IPS-18a (cell line): ENCODE results near the gene DNAJC18.

Source experiments
- H3K27ac ChIP-seq: one replicate; pipeline ENCODE4 v1.5.1; 2013; ENCODE audit warnings: low read length
- H3K27me3 ChIP-seq: one replicate; pipeline ENCODE4 v1.6.1; 2013; ENCODE audit warnings: mild to moderate bottlenecking, low read length; ENCODE audit not compliant: control insufficient read depth, insufficient read depth
- H3K36me3 ChIP-seq: one replicate; pipeline ENCODE4 v1.6.1; 2013; ENCODE audit warnings: low read depth, low read length; ENCODE audit not compliant: control insufficient read depth
- H3K4me1 ChIP-seq: one replicate; pipeline ENCODE4 v1.6.1; 2013; ENCODE audit warnings: low read depth, low read length; ENCODE audit not compliant: control insufficient read depth
- H3K4me3 ChIP-seq: one replicate; pipeline ENCODE4 v1.5.1; 2013; ENCODE audit warnings: low read length
- H3K9ac ChIP-seq: one replicate; pipeline ENCODE4 v1.6.1; 2013; ENCODE audit warnings: mild to moderate bottlenecking, low read length, moderate library complexity
- H3K9me3 ChIP-seq: one replicate; pipeline ENCODE4 v1.6.1; 2013; ENCODE audit warnings: low read depth, low read length; ENCODE audit not compliant: control insufficient read depth

DNAJC18 gene

DNA sequence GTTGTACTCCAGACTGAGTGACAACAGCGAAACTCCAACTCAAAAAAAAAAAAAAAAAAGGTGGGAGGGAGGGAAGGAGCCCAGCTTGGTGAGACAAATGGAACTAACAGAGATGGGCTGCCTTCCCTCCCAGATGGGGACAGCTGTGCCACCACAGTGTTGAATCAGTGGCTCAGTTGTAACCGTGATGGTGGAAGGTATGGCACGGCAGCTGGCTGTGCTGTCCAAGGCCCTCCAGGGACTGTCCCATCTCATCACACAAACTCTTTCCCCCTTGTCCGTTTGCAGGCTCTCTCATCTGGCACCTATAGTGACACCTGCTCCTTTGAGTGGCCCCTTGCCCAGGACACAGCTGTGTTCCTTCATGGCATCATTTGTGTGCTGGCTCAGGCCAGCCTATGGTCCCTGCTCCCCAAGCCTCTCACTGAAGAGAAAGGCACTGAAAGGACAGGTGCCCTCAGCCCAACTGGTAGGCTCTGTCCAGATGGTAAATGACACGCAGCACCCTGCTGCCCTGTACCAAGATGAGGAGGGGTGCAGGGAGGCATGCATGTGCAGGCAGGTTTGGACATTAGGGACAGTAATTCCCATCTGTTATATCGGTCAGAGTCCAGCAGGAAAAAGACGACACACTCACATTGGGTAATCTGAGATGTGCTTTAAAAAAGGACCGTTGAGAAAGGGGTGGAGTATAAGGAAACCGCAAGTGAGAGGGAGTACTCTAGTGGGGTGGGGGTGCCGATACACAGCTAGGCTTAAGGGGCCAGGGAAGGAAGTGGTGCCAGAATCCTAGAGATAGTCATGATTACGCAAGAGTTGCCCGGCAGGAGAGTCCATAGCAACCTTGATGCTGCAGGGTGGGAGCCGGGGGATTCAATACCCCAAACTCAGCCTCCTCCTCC lies 35.8 kb upstream of the DNAJC18 start:
- Histone ChIP-seq H3K36me3 (no peaks in the 10 kb centered on the region), H3K27ac (no peak overlapping the region), H3K27me3 (no peaks in the 10 kb centered on the region), H3K4me3 (no peak overlapping the region), H3K4me1 (peaks cover 23% of the 10 kb centered on the region), H3K9ac (no peak overlapping the region), H3K9me3 (no peaks in the 10 kb centered on the region)

DNA sequence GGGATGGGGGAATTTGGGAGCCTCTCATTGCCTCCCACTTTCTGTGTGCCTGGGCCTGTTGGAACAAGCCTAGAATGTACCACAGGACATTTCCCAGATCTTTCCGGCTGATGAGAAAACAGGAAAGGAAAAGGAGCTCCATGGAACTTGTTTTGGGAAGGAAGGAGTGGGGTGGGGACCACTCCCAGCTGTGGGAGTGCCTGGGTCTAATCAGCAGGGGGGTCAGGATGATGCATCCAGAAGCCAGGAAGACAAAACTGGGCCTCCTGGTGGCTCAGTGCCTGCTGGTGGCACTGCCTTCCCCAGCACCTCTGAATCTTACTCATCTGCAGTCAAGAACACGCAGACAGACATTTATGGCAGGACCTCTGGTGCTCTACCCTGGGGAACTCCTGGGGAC lies 34.2 kb upstream of the DNAJC18 start:
- Histone ChIP-seq H3K27me3 (no peaks in the 10 kb centered on the region), H3K36me3 (no peaks in the 10 kb centered on the region), H3K9me3 (no peaks in the 10 kb centered on the region), H3K4me3 (peak overlapping the region; percentile 32), H3K9ac (peak overlapping the region; percentile 44), H3K4me1 (peaks cover 23% of the 10 kb centered on the region), H3K27ac (peak overlapping the region; percentile 39)

DNA sequence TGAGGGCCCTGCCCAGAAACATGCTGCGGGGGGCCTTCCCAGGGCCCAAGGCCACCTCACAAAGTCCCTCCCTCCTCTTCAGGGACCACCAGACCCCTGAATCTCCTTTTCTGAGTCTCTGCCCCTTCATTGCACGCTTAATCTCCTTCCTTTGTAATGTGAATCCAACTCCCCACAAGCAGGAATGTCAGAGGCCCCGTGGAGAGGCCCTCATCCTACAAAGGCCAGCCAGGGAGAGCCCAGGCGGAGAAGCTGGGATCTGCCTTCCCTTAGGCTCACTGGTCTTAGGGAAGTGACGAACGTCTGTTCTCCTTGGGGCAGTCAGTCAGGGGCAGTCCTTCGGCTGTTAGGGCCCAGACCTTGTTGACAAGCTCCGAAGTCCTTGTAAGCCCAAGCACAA lies 33.8 kb upstream of the DNAJC18 start:
- H3K27me3 ChIP-seq = no peaks in the 10 kb centered on the region
- H3K4me3 ChIP-seq = peak overlapping the region; percentile 32
- H3K36me3 ChIP-seq = no peaks in the 10 kb centered on the region
- H3K9ac ChIP-seq = peak overlapping the region; percentile 44
- H3K4me1 ChIP-seq = peaks cover 23% of the 10 kb centered on the region
- peak overlapping the region; percentile 39 for H3K27ac ChIP-seq
- no peaks in the 10 kb centered on the region for H3K9me3 ChIP-seq

DNA sequence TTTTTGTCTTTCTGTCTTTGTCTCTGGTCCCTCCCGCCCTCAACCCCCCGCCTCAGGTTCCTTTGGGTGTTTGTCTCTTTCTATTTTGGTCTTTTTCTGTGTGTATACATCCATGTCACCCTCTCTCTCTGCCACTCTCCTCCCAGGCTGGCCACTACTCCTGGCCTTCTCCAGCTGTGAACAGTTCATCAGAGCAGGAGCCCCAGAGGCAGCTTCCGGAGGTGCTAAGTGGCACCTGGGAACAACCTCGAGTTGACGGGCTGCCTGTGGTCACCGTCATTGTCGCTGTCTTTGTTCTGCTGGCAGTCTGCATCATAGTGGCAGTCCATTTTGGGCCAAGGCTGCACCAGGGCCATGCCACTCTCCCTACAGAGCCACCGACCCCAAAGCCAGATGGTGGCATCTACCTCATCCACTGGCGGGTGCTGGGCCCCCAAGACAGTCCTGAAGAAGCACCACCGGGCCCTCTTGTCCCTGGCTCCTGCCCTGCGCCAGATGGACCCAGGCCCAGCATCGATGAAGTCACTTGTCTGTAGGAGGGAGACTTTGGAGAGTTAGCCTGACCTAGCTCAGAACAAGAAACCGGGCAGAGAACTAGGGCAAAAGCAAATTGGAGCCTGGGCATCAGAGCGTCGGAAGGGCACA lies 33.2 kb upstream of the DNAJC18 start:
- no peaks in the 10 kb centered on the region for H3K36me3 ChIP-seq
- no peaks in the 10 kb centered on the region for H3K9me3 ChIP-seq
- H3K4me1 ChIP-seq = peaks cover 23% of the 10 kb centered on the region
- H3K4me3 ChIP-seq = peak overlapping the region; percentile 32
- H3K27ac ChIP-seq = no peak overlapping the region
- peak overlapping the region; percentile 44 for H3K9ac ChIP-seq
- H3K27me3 ChIP-seq = no peaks in the 10 kb centered on the region

DNA sequence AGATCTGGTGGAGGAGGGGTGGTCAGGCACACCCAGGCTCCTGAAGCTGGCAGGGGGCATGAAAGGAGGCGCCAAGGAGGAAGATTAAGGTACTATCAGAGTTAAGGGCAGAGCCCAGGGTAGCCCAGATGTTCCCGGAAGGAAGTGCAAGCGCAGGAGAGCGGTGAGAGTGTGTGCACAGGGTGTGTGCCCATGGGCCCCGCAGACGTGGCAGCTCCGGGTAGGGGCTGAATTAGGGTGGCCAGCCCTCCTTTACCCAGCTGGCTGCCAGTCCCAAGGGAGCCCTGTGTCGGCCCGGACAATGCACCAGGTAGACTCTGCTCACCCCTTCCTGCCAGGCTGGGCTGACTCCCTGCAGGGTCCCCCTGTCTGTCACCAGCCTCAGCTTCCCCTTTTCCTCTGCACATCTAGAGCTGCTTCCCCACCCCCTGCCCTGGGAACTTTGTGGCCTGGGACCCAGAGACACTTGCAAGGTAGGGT lies 31.5 kb upstream of the DNAJC18 start, which contains the start of gene SMIM33:
TSS of gene SMIM33 (plus strand) at position 184 of the 480 bp plus-strand sequence. CDS start at position 302, 118 bp downstream.
- Histone ChIP-seq H3K4me3 (no peak within 1 kb of the TSS), H3K9ac (no peak within 1 kb of the TSS)

DNA sequence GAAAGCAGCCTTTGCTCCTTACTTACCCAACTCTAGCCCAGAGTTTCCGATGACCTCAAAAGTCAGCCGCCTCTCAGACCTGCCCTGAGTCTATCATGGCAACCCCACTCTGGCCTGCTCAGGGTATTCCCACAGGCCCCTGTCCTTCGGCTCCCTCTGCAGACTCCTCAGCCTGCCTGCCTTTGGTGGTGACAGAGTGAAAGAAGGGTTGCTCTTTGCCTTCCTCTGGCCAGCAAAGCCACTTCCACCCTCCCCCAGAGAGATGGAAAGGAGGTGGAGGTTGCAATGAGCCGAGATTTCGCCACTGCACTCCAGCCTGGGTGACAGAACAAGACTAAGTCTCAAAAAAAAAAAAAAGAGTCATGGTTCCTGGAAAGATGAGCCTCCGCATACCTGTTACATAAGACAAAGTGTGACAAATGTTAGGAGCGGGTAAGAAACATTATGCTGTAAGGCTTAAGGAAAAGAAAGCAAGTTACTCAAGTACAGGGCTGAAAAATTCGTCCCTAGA lies 29.2 kb upstream of the DNAJC18 start:
- no peaks in the 10 kb centered on the region for H3K27me3 ChIP-seq
- H3K27ac ChIP-seq = no peak overlapping the region
- H3K4me3 ChIP-seq = no peak overlapping the region
- H3K4me1 ChIP-seq = peaks cover 16% of the 10 kb centered on the region
- H3K9ac ChIP-seq = no peak overlapping the region
- no peaks in the 10 kb centered on the region for H3K9me3 ChIP-seq
- no peaks in the 10 kb centered on the region for H3K36me3 ChIP-seq

More for the DNA sequence above, 31.5 kb upstream of the DNAJC18 start, which contains the start of gene SMIM33:
- no peak within 1 kb of the TSS for H3K27ac ChIP-seq
- H3K36me3 ChIP-seq = no peaks in the 10 kb centered on the region
- peaks cover 23% of the 10 kb centered on the region for H3K4me1 ChIP-seq
- no peaks in the 10 kb centered on the region for H3K27me3 ChIP-seq
- H3K9me3 ChIP-seq = no peaks in the 10 kb centered on the region

DNA sequence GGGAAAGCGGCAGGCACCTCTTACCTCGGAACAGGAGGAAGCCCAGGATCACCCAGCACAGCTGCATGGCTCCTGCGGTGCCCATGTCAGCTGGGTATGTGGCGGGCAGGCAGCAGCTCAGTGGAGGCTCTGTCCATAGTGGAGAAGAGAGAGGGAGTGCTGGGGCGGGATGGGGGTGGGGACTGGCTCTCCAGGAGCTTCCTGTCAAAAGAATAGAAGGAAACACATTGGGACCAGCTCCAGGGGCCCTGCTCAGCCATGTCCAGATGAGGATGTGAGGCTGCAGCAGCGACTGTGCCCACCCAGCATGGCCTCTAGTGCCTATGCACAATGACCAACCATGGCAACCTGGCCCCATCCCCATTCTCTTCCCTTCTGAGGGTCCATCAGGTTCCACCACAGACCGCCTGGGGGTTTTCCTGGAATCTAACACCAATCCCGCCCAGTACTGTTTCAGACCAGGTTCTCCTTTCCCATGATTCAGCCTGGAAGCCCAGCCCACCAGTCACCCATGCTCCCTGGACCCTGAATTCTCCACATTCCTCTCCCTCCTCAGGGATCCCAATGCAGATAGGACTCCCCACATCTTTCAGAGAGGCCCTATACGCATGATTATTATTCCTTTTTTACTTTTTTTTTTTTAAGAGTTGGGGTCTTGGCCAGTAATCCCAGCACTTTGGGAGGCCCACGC lies 23.4 kb upstream of the DNAJC18 start, which contains the start of gene ECSCR:
TSS of gene ECSCR (minus strand) at position 158 of the 691 bp plus-strand sequence. CDS start at position 85, 73 bp downstream.
- no peak within 1 kb of the TSS for H3K27ac ChIP-seq
- H3K9ac ChIP-seq = no peak within 1 kb of the TSS

DNA sequence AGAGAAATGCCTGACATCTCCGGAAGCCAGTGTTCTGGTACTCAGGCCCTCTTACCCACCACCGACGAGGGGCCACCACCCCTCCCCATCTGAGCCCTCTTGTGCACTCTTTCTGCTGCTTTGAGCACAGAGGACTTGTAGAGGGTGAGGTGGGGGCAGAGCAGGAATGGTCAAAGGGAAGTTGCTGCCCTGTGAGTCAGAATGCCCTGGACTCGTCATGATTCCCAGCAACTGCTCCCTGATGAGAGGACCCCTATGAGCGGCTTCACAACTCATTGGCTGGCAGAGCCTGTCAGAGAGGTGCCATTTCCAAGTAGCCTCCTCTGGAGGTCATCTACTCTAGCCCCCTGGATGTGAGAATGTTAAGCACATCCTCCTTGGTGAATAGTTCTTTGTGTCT lies 22.4 kb upstream of the DNAJC18 start:
- Histone ChIP-seq H3K9me3 (no peaks in the 10 kb centered on the region), H3K4me1 (peaks cover 20% of the 10 kb centered on the region), H3K36me3 (no peaks in the 10 kb centered on the region), H3K4me3 (no peak overlapping the region), H3K9ac (no peak overlapping the region), H3K27ac (no peak overlapping the region), H3K27me3 (no peaks in the 10 kb centered on the region)

More for the DNA sequence above, 23.4 kb upstream of the DNAJC18 start, which contains the start of gene ECSCR:
- peaks cover 20% of the 10 kb centered on the region for H3K4me1 ChIP-seq
- H3K4me3 ChIP-seq = no peak within 1 kb of the TSS
- H3K9me3 ChIP-seq = no peaks in the 10 kb centered on the region
- no peaks in the 10 kb centered on the region for H3K36me3 ChIP-seq
- H3K27me3 ChIP-seq = no peaks in the 10 kb centered on the region

DNA sequence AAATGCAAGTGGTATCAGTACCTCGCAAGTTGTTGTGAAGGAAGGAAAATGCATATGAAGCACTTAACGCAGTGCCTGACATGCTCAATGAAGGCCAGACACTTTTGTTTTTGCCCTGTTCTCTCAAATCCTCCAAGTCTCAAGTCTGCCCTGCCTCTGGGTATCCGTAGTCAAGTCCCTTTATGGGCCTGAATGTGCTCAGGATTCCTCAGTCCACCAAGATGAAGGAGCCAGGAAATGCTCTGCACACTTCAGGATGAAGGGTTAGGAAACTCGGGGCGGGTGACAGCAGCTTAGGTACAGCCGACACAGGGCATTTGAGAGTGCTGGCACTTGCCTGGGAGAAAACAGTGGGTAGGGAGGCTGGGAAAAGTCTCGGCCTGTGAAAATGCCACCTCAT lies 21.9 kb upstream of the DNAJC18 start:
- Histone ChIP-seq H3K36me3 (no peaks in the 10 kb centered on the region), H3K27ac (no peak overlapping the region), H3K9ac (no peak overlapping the region), H3K9me3 (no peaks in the 10 kb centered on the region), H3K4me3 (no peak overlapping the region), H3K27me3 (no peaks in the 10 kb centered on the region), H3K4me1 (peaks cover 20% of the 10 kb centered on the region)

DNA sequence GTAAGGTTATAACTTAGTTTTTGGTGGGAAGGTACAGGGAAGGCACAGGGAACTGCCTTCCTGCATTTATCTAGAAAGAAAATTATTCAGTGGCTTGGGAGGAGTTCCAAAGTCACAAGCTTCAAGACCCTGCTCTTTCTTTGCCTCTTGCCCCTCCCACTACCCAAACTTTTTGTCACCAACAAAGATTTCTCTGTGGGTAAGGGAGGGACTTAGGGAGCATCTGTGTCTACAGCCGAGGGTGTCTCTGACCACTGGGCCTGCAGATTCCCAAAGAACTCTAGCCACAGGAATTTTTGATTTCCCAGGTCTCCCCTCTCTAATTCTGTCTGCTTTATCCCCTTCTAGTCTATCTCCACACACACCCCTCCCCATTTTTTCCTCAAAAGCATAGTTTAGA lies 21.1 kb upstream of the DNAJC18 start:
- no peak overlapping the region for H3K4me3 ChIP-seq
- no peaks in the 10 kb centered on the region for H3K27me3 ChIP-seq
- no peak overlapping the region for H3K27ac ChIP-seq
- no peaks in the 10 kb centered on the region for H3K36me3 ChIP-seq
- H3K4me1 ChIP-seq = peaks cover 20% of the 10 kb centered on the region
- H3K9me3 ChIP-seq = no peaks in the 10 kb centered on the region
- H3K9ac ChIP-seq = no peak overlapping the region

DNA sequence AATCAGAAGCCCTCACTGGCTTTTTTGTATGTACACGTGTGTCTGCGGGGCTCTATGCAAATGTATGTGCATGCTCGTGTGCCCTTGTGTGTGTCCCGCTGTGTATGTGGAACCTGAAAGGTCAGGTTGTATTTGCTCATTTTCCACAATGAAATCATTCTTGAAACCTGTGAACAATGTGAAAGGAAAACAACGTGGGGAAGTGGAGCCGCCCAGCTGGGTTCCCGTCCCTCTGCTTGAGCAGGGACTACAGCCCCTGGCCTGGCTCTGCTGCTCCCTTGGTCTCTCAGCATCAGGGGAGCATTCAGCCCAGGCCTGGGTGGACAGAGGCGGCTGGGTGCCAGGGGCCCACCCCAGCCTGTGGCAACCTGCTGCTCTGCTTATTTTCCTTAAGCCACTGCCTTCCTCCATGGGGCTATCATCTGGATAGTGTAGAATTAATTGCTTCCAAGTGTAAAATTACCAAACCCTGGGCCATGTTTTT lies 20.2 kb upstream of the DNAJC18 start:
- Histone ChIP-seq H3K9ac (no peak overlapping the region), H3K4me1 (peaks cover 20% of the 10 kb centered on the region), H3K4me3 (no peak overlapping the region), H3K36me3 (no peaks in the 10 kb centered on the region), H3K27me3 (no peaks in the 10 kb centered on the region), H3K27ac (no peak overlapping the region), H3K9me3 (no peaks in the 10 kb centered on the region)
